WTC11 (cell line): ENCODE data around the gene SCUBE3. TPM values are rescaled to one million over a fixed set of nuclear protein-coding genes. Genes with fewer than 3 reads are reported as not detected.

Source experiments
- ATAC-seq: fragments of 200-7000 bp; cut with Tn5 transposase; 2 replicates; pipeline ENCODE4 v1.10.0; 2021; ENCODE audit warnings: mild to moderate bottlenecking, moderate library complexity
- CTCF ChIA-PET: fragments of 300-600 bp; sonication (Branson Sonifier 250); formaldehyde crosslinking; loops from one replicate; lab custom pipeline; 2021; ENCODE audit warnings: antibody characterized with exemption; lab: Charles Lee
- POLR2A ChIA-PET: fragments of 350-600 bp; sonication (Branson Sonifier 250); formaldehyde crosslinking; loops from one replicate; lab custom pipeline; 2021; ENCODE audit warnings: antibody characterized with exemption; lab: Charles Lee
- DNase-seq: peaks from one replicate; pipeline ENCODE4 v3.0.0; 2021; ENCODE audit warnings: low spot score
- H3K27ac Mint-ChIP-seq: 2 replicates; pipeline ENCODE4 v1.8.0; 2021; ENCODE audit warnings: mixed read lengths
- H3K27me3 Mint-ChIP-seq: 2 replicates; pipeline ENCODE4 v1.8.0; 2021; ENCODE audit warnings: low read depth, mild to moderate bottlenecking, moderate library complexity, mixed read lengths
- H3K36me3 Mint-ChIP-seq: 2 replicates; pipeline ENCODE4 v1.8.0; 2021; ENCODE audit warnings: mixed read lengths
- H3K4me1 Mint-ChIP-seq: 2 replicates; pipeline ENCODE4 v1.8.0; 2022; ENCODE audit warnings: mixed read lengths
- H3K4me3 Mint-ChIP-seq: 2 replicates; pipeline ENCODE4 v1.8.0; 2021; ENCODE audit warnings: mild to moderate bottlenecking, moderate library complexity, mixed read lengths
- H3K9me3 Mint-ChIP-seq: 2 replicates; pipeline ENCODE4 v1.8.0; 2021; ENCODE audit warnings: mixed read lengths
- EMX1 ChIP-seq: fragments of 250-450 bp; sonication (Bioruptor Pico); IDR thresholded peaks from 2 replicates; pipeline ENCODE4 v1.8.0; 2021; ENCODE audit warnings: mild to moderate bottlenecking
- JAZF1 ChIP-seq: fragments of 250-450 bp; sonication (Bioruptor Pico); IDR thresholded peaks from 2 replicates; pipeline ENCODE4 v1.9.0; 2021; ENCODE audit warnings: moderate library complexity, mild to moderate bottlenecking, inconsistent platforms
- NFATC4 ChIP-seq: fragments of 250-450 bp; sonication (Bioruptor Pico); IDR thresholded peaks from 2 replicates; pipeline ENCODE4 v1.9.0; 2021; ENCODE audit warnings: mild to moderate bottlenecking
- OVOL2 ChIP-seq: fragments of 250-450 bp; sonication (Bioruptor Pico); IDR thresholded peaks from 2 replicates; pipeline ENCODE4 v1.9.0; 2021; ENCODE audit warnings: mild to moderate bottlenecking, borderline replicate concordance
- RELA ChIP-seq: sonication (generic); formaldehyde crosslinking; IDR thresholded peaks from 2 replicates; pipeline ENCODE4 v1.8.1; 2022; ENCODE audit warnings: missing genetic modification reagents, mild to moderate bottlenecking, borderline replicate concordance
- SMAD3 ChIP-seq: sonication (generic); formaldehyde crosslinking; IDR thresholded peaks from 2 replicates; pipeline ENCODE4 v1.8.0; 2022; ENCODE audit warnings: missing genetic modification reagents, mild to moderate bottlenecking, borderline replicate concordance
- ZBTB21 ChIP-seq: sonication (generic); formaldehyde crosslinking; IDR thresholded peaks from 2 replicates; pipeline ENCODE4 v1.8.1; 2023; ENCODE audit warnings: mild to moderate bottlenecking, missing genetic modification reagents, borderline replicate concordance
- ZNF423 ChIP-seq: fragments of 250-450 bp; sonication (Bioruptor Pico); IDR thresholded peaks from 2 replicates; pipeline ENCODE4 v2.1.2; 2022; ENCODE audit warnings: mild to moderate bottlenecking, moderate library complexity
- total RNA-seq: library from RNA; stranded (reverse); gene quantifications from 3 replicates; pipeline ENCODE4 v1.2.3, GENCODE V29; 2021
- TF ChIP-seq, protein P1 (sequence below): sonication (generic); formaldehyde crosslinking; IDR thresholded peaks from 2 replicates; pipeline ENCODE4 v1.8.0; 2022; ENCODE audit warnings: mild to moderate bottlenecking, missing genetic modification reagents
- TF ChIP-seq, protein P2 (sequence below): sonication (generic); formaldehyde crosslinking; IDR thresholded peaks from 2 replicates; pipeline ENCODE4 v1.8.1; 2022; ENCODE audit warnings: mild to moderate bottlenecking, missing genetic modification reagents, moderate library complexity, borderline replicate concordance
- TF ChIP-seq, protein P3 (sequence below): fragments of 250-450 bp; sonication (Bioruptor Pico); IDR thresholded peaks from 2 replicates; pipeline ENCODE4 v1.9.0; 2021; ENCODE audit warnings: mild to moderate bottlenecking
- TF ChIP-seq, protein P4 (sequence below): sonication (generic); formaldehyde crosslinking; conservative IDR thresholded peaks from 2 replicates; pipeline ENCODE4 v1.8.1; 2023; ENCODE audit warnings: mild to moderate bottlenecking, low read depth, missing genetic modification reagents, moderate library complexity
- TF ChIP-seq, protein P5 (sequence below): sonication (generic); formaldehyde crosslinking; IDR thresholded peaks from 2 replicates; pipeline ENCODE4 v1.8.1; 2022; ENCODE audit warnings: mild to moderate bottlenecking, moderate library complexity, missing genetic modification reagents
- TF ChIP-seq, protein P6 (sequence below): sonication (generic); formaldehyde crosslinking; IDR thresholded peaks from 2 replicates; pipeline ENCODE4 v1.8.1; 2022; ENCODE audit warnings: missing genetic modification reagents, borderline replicate concordance
- TF ChIP-seq, protein P7 (sequence below): sonication (generic); formaldehyde crosslinking; IDR thresholded peaks from 2 replicates; pipeline ENCODE4 v1.8.1; 2023; ENCODE audit warnings: mild to moderate bottlenecking, missing genetic modification reagents

The SCUBE3 gene
- total RNA-seq, 1 experiment from 2014 or later, result 2.1 TPM

DNA sequence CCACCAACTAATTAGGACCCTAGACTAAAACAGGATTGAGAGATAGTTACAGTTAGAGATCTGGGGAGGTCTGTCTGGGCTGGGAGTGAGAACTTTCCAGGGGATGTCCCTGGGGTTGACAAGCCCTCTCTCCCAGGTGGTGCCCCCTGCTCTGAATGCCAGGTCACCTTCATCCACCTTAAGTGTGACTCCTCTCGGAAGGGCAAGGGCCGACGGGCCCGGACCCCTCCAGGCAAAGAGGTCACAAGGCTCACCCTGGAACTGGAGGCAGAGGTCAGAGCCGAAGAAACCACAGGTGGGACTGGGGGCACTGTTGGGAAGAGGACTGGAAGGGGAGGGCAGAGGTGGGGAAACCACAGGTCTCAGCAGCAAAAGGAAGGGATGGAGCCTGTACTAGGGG lies 28.7 kb downstream of the SCUBE3 start:
- ChIA-PET CTCF (interaction anchor here (1.2 to 6.3 kb wide), 3 partner anchors 70 to 103 kb away, joined by 7 to 102 read pairs (median 23); no protein-coding TSS in a partner anchor), POLR2A (no interaction called here)
- H3K4me3 Mint-ChIP-seq, result no peak overlapping the region
- DNase-seq, result no peak
- H3K27me3 Mint-ChIP-seq, result peaks cover 36% of the 10 kb centered on the region
- no peak for ATAC-seq
- H3K9me3 Mint-ChIP-seq, result no peaks in the 10 kb centered on the region
- no peaks in the 10 kb centered on the region for H3K36me3 Mint-ChIP-seq
- TF ChIP-seq JAZF1, result no peak
- TF ChIP-seq, protein P1, sequence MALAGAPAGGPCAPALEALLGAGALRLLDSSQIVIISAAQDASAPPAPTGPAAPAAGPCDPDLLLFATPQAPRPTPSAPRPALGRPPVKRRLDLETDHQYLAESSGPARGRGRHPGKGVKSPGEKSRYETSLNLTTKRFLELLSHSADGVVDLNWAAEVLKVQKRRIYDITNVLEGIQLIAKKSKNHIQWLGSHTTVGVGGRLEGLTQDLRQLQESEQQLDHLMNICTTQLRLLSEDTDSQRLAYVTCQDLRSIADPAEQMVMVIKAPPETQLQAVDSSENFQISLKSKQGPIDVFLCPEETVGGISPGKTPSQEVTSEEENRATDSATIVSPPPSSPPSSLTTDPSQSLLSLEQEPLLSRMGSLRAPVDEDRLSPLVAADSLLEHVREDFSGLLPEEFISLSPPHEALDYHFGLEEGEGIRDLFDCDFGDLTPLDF (CRISPR knock-in tag), result no peak
- TF ChIP-seq ZBTB21 (CRISPR knock-in tag), result no peak
- TF ChIP-seq, protein P2, sequence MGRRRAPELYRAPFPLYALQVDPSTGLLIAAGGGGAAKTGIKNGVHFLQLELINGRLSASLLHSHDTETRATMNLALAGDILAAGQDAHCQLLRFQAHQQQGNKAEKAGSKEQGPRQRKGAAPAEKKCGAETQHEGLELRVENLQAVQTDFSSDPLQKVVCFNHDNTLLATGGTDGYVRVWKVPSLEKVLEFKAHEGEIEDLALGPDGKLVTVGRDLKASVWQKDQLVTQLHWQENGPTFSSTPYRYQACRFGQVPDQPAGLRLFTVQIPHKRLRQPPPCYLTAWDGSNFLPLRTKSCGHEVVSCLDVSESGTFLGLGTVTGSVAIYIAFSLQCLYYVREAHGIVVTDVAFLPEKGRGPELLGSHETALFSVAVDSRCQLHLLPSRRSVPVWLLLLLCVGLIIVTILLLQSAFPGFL (CRISPR knock-in tag), result no peak
- TF ChIP-seq EMX1, result no peak
- TF ChIP-seq, protein P3, sequence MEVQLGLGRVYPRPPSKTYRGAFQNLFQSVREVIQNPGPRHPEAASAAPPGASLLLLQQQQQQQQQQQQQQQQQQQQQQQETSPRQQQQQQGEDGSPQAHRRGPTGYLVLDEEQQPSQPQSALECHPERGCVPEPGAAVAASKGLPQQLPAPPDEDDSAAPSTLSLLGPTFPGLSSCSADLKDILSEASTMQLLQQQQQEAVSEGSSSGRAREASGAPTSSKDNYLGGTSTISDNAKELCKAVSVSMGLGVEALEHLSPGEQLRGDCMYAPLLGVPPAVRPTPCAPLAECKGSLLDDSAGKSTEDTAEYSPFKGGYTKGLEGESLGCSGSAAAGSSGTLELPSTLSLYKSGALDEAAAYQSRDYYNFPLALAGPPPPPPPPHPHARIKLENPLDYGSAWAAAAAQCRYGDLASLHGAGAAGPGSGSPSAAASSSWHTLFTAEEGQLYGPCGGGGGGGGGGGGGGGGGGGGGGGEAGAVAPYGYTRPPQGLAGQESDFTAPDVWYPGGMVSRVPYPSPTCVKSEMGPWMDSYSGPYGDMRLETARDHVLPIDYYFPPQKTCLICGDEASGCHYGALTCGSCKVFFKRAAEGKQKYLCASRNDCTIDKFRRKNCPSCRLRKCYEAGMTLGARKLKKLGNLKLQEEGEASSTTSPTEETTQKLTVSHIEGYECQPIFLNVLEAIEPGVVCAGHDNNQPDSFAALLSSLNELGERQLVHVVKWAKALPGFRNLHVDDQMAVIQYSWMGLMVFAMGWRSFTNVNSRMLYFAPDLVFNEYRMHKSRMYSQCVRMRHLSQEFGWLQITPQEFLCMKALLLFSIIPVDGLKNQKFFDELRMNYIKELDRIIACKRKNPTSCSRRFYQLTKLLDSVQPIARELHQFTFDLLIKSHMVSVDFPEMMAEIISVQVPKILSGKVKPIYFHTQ, result no peak
- no peak for TF ChIP-seq SMAD3 (CRISPR knock-in tag)
- TF ChIP-seq OVOL2 (CRISPR knock-in tag), result no peak
- TF ChIP-seq, protein P4, sequence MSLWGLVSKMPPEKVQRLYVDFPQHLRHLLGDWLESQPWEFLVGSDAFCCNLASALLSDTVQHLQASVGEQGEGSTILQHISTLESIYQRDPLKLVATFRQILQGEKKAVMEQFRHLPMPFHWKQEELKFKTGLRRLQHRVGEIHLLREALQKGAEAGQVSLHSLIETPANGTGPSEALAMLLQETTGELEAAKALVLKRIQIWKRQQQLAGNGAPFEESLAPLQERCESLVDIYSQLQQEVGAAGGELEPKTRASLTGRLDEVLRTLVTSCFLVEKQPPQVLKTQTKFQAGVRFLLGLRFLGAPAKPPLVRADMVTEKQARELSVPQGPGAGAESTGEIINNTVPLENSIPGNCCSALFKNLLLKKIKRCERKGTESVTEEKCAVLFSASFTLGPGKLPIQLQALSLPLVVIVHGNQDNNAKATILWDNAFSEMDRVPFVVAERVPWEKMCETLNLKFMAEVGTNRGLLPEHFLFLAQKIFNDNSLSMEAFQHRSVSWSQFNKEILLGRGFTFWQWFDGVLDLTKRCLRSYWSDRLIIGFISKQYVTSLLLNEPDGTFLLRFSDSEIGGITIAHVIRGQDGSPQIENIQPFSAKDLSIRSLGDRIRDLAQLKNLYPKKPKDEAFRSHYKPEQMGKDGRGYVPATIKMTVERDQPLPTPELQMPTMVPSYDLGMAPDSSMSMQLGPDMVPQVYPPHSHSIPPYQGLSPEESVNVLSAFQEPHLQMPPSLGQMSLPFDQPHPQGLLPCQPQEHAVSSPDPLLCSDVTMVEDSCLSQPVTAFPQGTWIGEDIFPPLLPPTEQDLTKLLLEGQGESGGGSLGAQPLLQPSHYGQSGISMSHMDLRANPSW (CRISPR knock-in tag), result no peak
- no peak for TF ChIP-seq NFATC4 (CRISPR knock-in tag)
- TF ChIP-seq, protein P5, sequence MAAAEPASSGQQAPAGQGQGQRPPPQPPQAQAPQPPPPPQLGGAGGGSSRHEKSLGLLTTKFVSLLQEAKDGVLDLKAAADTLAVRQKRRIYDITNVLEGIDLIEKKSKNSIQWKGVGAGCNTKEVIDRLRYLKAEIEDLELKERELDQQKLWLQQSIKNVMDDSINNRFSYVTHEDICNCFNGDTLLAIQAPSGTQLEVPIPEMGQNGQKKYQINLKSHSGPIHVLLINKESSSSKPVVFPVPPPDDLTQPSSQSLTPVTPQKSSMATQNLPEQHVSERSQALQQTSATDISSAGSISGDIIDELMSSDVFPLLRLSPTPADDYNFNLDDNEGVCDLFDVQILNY (CRISPR knock-in tag), result no peak
- TF ChIP-seq, protein P6, sequence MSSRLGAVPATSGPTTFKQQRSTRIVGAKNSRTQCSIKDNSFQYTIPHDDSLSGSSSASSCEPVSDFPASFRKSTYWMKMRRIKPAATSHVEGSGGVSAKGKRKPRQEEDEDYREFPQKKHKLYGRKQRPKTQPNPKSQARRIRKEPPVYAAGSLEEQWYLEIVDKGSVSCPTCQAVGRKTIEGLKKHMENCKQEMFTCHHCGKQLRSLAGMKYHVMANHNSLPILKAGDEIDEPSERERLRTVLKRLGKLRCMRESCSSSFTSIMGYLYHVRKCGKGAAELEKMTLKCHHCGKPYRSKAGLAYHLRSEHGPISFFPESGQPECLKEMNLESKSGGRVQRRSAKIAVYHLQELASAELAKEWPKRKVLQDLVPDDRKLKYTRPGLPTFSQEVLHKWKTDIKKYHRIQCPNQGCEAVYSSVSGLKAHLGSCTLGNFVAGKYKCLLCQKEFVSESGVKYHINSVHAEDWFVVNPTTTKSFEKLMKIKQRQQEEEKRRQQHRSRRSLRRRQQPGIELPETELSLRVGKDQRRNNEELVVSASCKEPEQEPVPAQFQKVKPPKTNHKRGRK, result no peak
- TF ChIP-seq, protein P7, sequence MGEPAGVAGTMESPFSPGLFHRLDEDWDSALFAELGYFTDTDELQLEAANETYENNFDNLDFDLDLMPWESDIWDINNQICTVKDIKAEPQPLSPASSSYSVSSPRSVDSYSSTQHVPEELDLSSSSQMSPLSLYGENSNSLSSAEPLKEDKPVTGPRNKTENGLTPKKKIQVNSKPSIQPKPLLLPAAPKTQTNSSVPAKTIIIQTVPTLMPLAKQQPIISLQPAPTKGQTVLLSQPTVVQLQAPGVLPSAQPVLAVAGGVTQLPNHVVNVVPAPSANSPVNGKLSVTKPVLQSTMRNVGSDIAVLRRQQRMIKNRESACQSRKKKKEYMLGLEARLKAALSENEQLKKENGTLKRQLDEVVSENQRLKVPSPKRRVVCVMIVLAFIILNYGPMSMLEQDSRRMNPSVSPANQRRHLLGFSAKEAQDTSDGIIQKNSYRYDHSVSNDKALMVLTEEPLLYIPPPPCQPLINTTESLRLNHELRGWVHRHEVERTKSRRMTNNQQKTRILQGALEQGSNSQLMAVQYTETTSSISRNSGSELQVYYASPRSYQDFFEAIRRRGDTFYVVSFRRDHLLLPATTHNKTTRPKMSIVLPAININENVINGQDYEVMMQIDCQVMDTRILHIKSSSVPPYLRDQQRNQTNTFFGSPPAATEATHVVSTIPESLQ (CRISPR knock-in tag), result no peak
- TF ChIP-seq RELA (CRISPR knock-in tag), result no peak
- TF ChIP-seq ZNF423 (CRISPR knock-in tag), result no peak
- H3K4me1 Mint-ChIP-seq, result peaks cover 40% of the 10 kb centered on the region
- H3K27ac Mint-ChIP-seq, result no peak overlapping the region
